Breast epithelium (tissue), 4 donors: Measurements from ENCODE around the gene CMTM6. TPM values are rescaled to one million over a fixed set of nuclear protein-coding genes. Genes with fewer than 3 reads are reported as not detected.

Source experiments
- DNase-seq, 2 donors: peaks; one replicate each; pipeline ENCODE4 v3.0.0-alpha.2; 2019; ENCODE audit warnings: low spot score in 2 of 2
- H3K27ac ChIP-seq, 2 donors: fragments of 200-600 bp; sonication (generic) in 1 of 2; one replicate each; pipeline ENCODE4 v1.5.1; 2016 to 2019; ENCODE audit warnings: mild to moderate bottlenecking in 1 of 2
- H3K27me3 ChIP-seq, 2 donors: fragments of 200-600 bp; sonication (generic) in 1 of 2; one replicate each; pipeline versions ENCODE4 v1.5.1 to v1.6.0; 2017 to 2019; ENCODE audit warnings: control low read depth in 1 of 2, mild to moderate bottlenecking in 1 of 2
- H3K36me3 ChIP-seq: fragments of 200-600 bp; one replicate; pipeline ENCODE4 v1.5.1; 2019
- H3K4me1 ChIP-seq, 2 donors: fragments of 200-600 bp; sonication (generic); one replicate each; pipeline ENCODE4 v1.5.1; 2016 to 2019; ENCODE audit warnings: control low read depth in 1 of 2
- H3K4me3 ChIP-seq, 3 donors: fragments of 200-600 bp; sonication (generic); 1 replicate in 2 of 3; 2 replicates in 1 of 3; pipeline ENCODE4 v1.5.1; 2016 to 2019; ENCODE audit warnings: mild to moderate bottlenecking in 3 of 3, moderate library complexity in 2 of 3
- H3K9me3 ChIP-seq, 2 donors: fragments of 200-600 bp; sonication (generic) in 1 of 2; one replicate each; pipeline ENCODE4 v1.5.1; 2016 to 2019; ENCODE audit warnings: control low read depth in 1 of 2
- CTCF ChIP-seq, 3 donors: fragments of 450-650 bp; IDR thresholded peaks; one replicate each; pipeline ENCODE4 v1.5.1; 2016 to 2017; ENCODE audit warnings: antibody characterized with exemption in 3 of 3, mild to moderate bottlenecking in 3 of 3, moderate library complexity in 3 of 3
- POLR2A ChIP-seq: fragments of 450-650 bp; IDR thresholded peaks from one replicate; pipeline ENCODE4 v1.6.1; 2016; ENCODE audit warnings: antibody characterized with exemption, mild to moderate bottlenecking, moderate library complexity
- POLR2AphosphoS5 ChIP-seq, 3 donors: sonication (generic); formaldehyde crosslinking; IDR thresholded peaks; one replicate each; pipeline ENCODE4 v1.6.1; 2017; ENCODE audit warnings: antibody characterized with exemption in 3 of 3
- intact Hi-C: fragments of 100-400 bp; cut with DNase I; formaldehyde crosslinking; loops from one replicate; pipeline ENCODE4 v1.15.1; 2023; ENCODE audit warnings: low total_unique reads
- total RNA-seq, 3 donors: library from RNA; depleted of rRNA; stranded (reverse); fragments of >200 nt; gene quantifications; one replicate each; pipeline ENCODE4 v1.1.0, GENCODE V29; 2016

Gene CMTM6
- total RNA-seq, 3 donors from 2014 or later = 52.6 to 151 (median 89.5) TPM

- no peak for DNase-seq
- intact Hi-C loops = no loop called here
- TF ChIP-seq CTCF (IDR thresholded peaks at IDR 0.05) (no peak), POLR2AphosphoS5 (IDR thresholded peaks at IDR 0.05) (no peak), POLR2A (no peak)
Observed at GRCh38 chr3:32454731-32455608, 47.7 kb downstream of the CMTM6 start.

GRCh38 chr3:32454111-32454510 is 48.5 kb downstream of the CMTM6 start:
- intact Hi-C loops = no loop called here
- Histone ChIP-seq H3K27ac (peak overlapping the region in 1 of 2 donors; percentile 33), H3K36me3 (no peaks in the 10 kb centered on the region), H3K27me3 (no peaks in the 10 kb centered on the region), H3K4me3 (no peak overlapping the region), H3K4me1 (no peaks in the 10 kb centered on the region), H3K9me3 (no peaks in the 10 kb centered on the region)
- no peak for TF ChIP-seq POLR2A
- DNase-seq = no peak

More at GRCh38 chr3:32454731-32455608, 47.7 kb downstream of the CMTM6 start:
- H3K4me3 ChIP-seq = no peak overlapping the region
- H3K9me3 ChIP-seq = no peaks in the 10 kb centered on the region
- H3K27me3 ChIP-seq = no peaks in the 10 kb centered on the region
- H3K27ac ChIP-seq = peak overlapping the region in 1 of 2 donors; percentile 33
- no peaks in the 10 kb centered on the region for H3K4me1 ChIP-seq
- H3K36me3 ChIP-seq = no peaks in the 10 kb centered on the region

- intact Hi-C loops = no loop called here
- TF ChIP-seq CTCF (IDR thresholded peaks at IDR 0.05) (no peak), POLR2AphosphoS5 (IDR thresholded peaks at IDR 0.05) (no peak), POLR2A (no peak)
- H3K36me3 ChIP-seq = no peaks in the 10 kb centered on the region
- no peak for DNase-seq
- H3K4me1 ChIP-seq = no peaks in the 10 kb centered on the region
- no peaks in the 10 kb centered on the region for H3K27me3 ChIP-seq
- H3K9me3 ChIP-seq = no peaks in the 10 kb centered on the region
- H3K4me3 ChIP-seq = no peak overlapping the region
- H3K27ac ChIP-seq = no peak overlapping the region
Observed at GRCh38 chr3:32453346-32453745, 49.3 kb downstream of the CMTM6 start.

- Histone ChIP-seq H3K36me3 (no peaks in the 10 kb centered on the region), H3K4me3 (no peak overlapping the region), H3K4me1 (no peaks in the 10 kb centered on the region), H3K9me3 (no peaks in the 10 kb centered on the region), H3K27ac (no peak overlapping the region), H3K27me3 (no peaks in the 10 kb centered on the region)
- DNase-seq = no peak
- TF ChIP-seq CTCF (IDR thresholded peaks at IDR 0.05) = no peak
- TF ChIP-seq POLR2A = no peak
- no peak for TF ChIP-seq POLR2AphosphoS5 (IDR thresholded peaks at IDR 0.05)
- intact Hi-C loops = no loop called here
Observed at GRCh38 chr3:32452009-32452408, 50.6 kb downstream of the CMTM6 start.

- intact Hi-C loops = no loop called here
- TF ChIP-seq CTCF (IDR thresholded peaks at IDR 0.05) (no peak), POLR2AphosphoS5 (IDR thresholded peaks at IDR 0.05) (no peak), POLR2A (no peak)
- H3K4me1 ChIP-seq = no peaks in the 10 kb centered on the region
- H3K9me3 ChIP-seq = no peaks in the 10 kb centered on the region
- no peak overlapping the region for H3K4me3 ChIP-seq
- no peaks in the 10 kb centered on the region for H3K36me3 ChIP-seq
- H3K27me3 ChIP-seq = no peaks in the 10 kb centered on the region
- no peak for DNase-seq
- no peak overlapping the region for H3K27ac ChIP-seq
Observed at GRCh38 chr3:32450992-32451659, 51.5 kb downstream of the CMTM6 start.
